Measurements from ENCODE around the gene MSH3.
"Not testable (repeated sequence)": the region's sequence is repeated elsewhere in the genome, so short reads cannot be mapped to it uniquely, and the experiment has no call there.

Gene MSH3

GRCh38 chr5:80853413-80853812 is 199.0 kb downstream of the MSH3 start:
- DNase-seq (ENCODE audit: low spot score) = no peak

GRCh38 chr5:80854583-80854982 is 200.1 kb downstream of the MSH3 start:
- no peak for DNase-seq (ENCODE audit: low spot score)

GRCh38 chr5:80860924-80861613 is 206.6 kb downstream of the MSH3 start:
- peak; percentile 23 for DNase-seq (ENCODE audit: low spot score)

- no peak for DNase-seq (ENCODE audit: low spot score)
Measured at GRCh38 chr5:80863708-80864107, 209.3 kb downstream of the MSH3 start.

- DNase-seq (ENCODE audit: low spot score) = no peak
Measured at GRCh38 chr5:80864109-80864508, 209.7 kb downstream of the MSH3 start.

GRCh38 chr5:80864706-80865435 is 210.4 kb downstream of the MSH3 start:
- DNase-seq (ENCODE audit: low spot score) = no peak

- no peak for DNase-seq (ENCODE audit: low spot score)
Measured at GRCh38 chr5:80865551-80865950, 211.1 kb downstream of the MSH3 start.

- no peak for DNase-seq (ENCODE audit: low spot score)
Measured at GRCh38 chr5:80866371-80866770, 211.9 kb downstream of the MSH3 start.

- no peak for DNase-seq (ENCODE audit: low spot score)
Measured at GRCh38 chr5:80867233-80867632, 212.8 kb downstream of the MSH3 start.

- DNase-seq (ENCODE audit: low spot score) = no peak
Measured at GRCh38 chr5:80870442-80870841, 216.0 kb downstream of the MSH3 start.

GRCh38 chr5:80871541-80871961 is 217.1 kb downstream of the MSH3 start:
- peak; percentile 11 for DNase-seq (ENCODE audit: low spot score)

- DNase-seq (ENCODE audit: low spot score) = no peak
Measured at GRCh38 chr5:80874162-80874561, 219.7 kb downstream of the MSH3 start.

GRCh38 chr5:80877592-80877991 is 223.1 kb downstream of the MSH3 start:
- no peak for DNase-seq (ENCODE audit: low spot score)

- DNase-seq (ENCODE audit: low spot score) = no peak
Measured at GRCh38 chr5:80881726-80882125, 227.3 kb downstream of the MSH3 start.

- not testable (repeated sequence) for DNase-seq (ENCODE audit: low spot score)
Measured at GRCh38 chr5:80883390-80883789, 228.9 kb downstream of the MSH3 start.

GRCh38 chr5:80884086-80884813 is 229.8 kb downstream of the MSH3 start:
- no peak for DNase-seq (ENCODE audit: low spot score)

GRCh38 chr5:80884929-80885328 is 230.5 kb downstream of the MSH3 start:
- no peak for DNase-seq (ENCODE audit: low spot score)

- DNase-seq (ENCODE audit: low spot score) = no peak
Measured at GRCh38 chr5:80885396-80886000, 231.0 kb downstream of the MSH3 start.

GRCh38 chr5:80894083-80894482 is 239.6 kb downstream of the MSH3 start:
- no peak for DNase-seq (ENCODE audit: low spot score)

- DNase-seq (ENCODE audit: low spot score) = no peak
Measured at GRCh38 chr5:80895523-80895922, 241.1 kb downstream of the MSH3 start.

- not testable (repeated sequence) for DNase-seq (ENCODE audit: low spot score)
Measured at GRCh38 chr5:80902624-80903023, 248.2 kb downstream of the MSH3 start.

GRCh38 chr5:80904533-80905187 is 250.2 kb downstream of the MSH3 start:
- DNase-seq (ENCODE audit: low spot score) = no peak
